SK-N-SH (cell line): ENCODE measurements around the gene CNGA1. TPM values are rescaled to one million over a fixed set of nuclear protein-coding genes. Genes with fewer than 3 reads are reported as not detected.

Source experiments
- CTCF ChIA-PET: fragments of 300-600, 350-600 bp; formaldehyde crosslinking; extraction: SDS; loops from one replicate; lab custom pipeline; 2021; lab: Yijun Ruan, JAX
- POLR2A ChIA-PET: fragments of 350-600 bp; sonication (Branson Sonifier 250); formaldehyde crosslinking; extraction: SDS; loops from one replicate; lab custom pipeline; 2020; ENCODE audit warnings: antibody characterized with exemption, inconsistent platforms; lab: Yijun Ruan, JAX
- DNase-seq: peaks from one replicate; pipeline ENCODE4 v3.0.0; 2012
- H2AFZ ChIP-seq: fragments of 200-600 bp; sonication (generic); 2 replicates; pipeline ENCODE4 v1.8.1; 2016; ENCODE audit warnings: antibody characterized with exemption, mild to moderate bottlenecking, low read depth
- H3F3A ChIP-seq: fragments of 200-600 bp; sonication (generic); replicated peaks from 2 replicates; pipeline ENCODE3; 2016; ENCODE audit warnings: antibody characterized with exemption, mild to moderate bottlenecking; ENCODE audit not compliant: insufficient read depth
- H3K27ac ChIP-seq, 2 experiments: fragments of 200-500 bp in 1 of 2; fragments of 200-600 bp in 1 of 2; sonication (Bioruptor generic) in 1 of 2; sonication (generic), shearing (Covaris generic) in 1 of 2; 2 replicates each; pipeline versions ENCODE4 v1.5.1 to v1.6.1; 2014 to 2016; ENCODE audit warnings: low read depth in 2 of 2, inconsistent platforms in 1 of 2, low read length in 1 of 2, mild to moderate bottlenecking in 1 of 2, mixed read lengths in 1 of 2
- H3K27me3 ChIP-seq: fragments of 200-600 bp; sonication (generic), shearing (Covaris generic); 2 replicates; pipeline ENCODE4 v1.6.1; 2016; ENCODE audit warnings: mixed run types; ENCODE audit not compliant: insufficient read depth
- H3K36me3 ChIP-seq, 2 experiments: fragments of 200-500 bp in 1 of 2; fragments of 200-600 bp in 1 of 2; sonication (Bioruptor generic) in 1 of 2; sonication (generic) in 1 of 2; replicated peaks in 1 of 2; 2 replicates each; pipeline versions ENCODE3 to v1.5.1; 2014 to 2016; ENCODE audit warnings: low read length in 1 of 2, mild to moderate bottlenecking in 1 of 2; ENCODE audit not compliant: insufficient read depth in 2 of 2, control insufficient read depth in 1 of 2
- H3K4me1 ChIP-seq, 2 experiments: fragments of 200-500 bp in 1 of 2; fragments of 200-600 bp in 1 of 2; sonication (Bioruptor generic) in 1 of 2; sonication (generic), shearing (Covaris generic) in 1 of 2; 2 replicates each; pipeline versions ENCODE4 v1.5.1 to v1.6.1; 2014 to 2016; ENCODE audit warnings: low read depth in 1 of 2, low read length in 1 of 2, mixed run types in 1 of 2; ENCODE audit not compliant: insufficient read depth in 2 of 2, control insufficient read depth in 1 of 2
- H3K4me2 ChIP-seq: fragments of 200-600 bp; sonication (generic), shearing (Covaris generic); 2 replicates; pipeline ENCODE4 v1.6.1; 2017; ENCODE audit warnings: mixed run types
- H3K4me3 ChIP-seq, 2 experiments: fragments of 200-500 bp in 1 of 2; fragments of 200-600 bp in 1 of 2; sonication (Bioruptor generic) in 1 of 2; sonication (generic), shearing (Covaris generic) in 1 of 2; 2 replicates each; pipeline versions ENCODE4 v1.5.1 to v1.8.1; 2014 to 2016; ENCODE audit warnings: low read depth in 2 of 2, inconsistent platforms in 1 of 2, low read length in 1 of 2, mild to moderate bottlenecking in 1 of 2, mixed read lengths in 1 of 2, moderate library complexity in 1 of 2
- H3K79me2 ChIP-seq: fragments of 200-600 bp; sonication (generic); 2 replicates; pipeline ENCODE4 v1.8.1; 2017; ENCODE audit warnings: mild to moderate bottlenecking; ENCODE audit not compliant: insufficient read depth
- H3K9ac ChIP-seq: fragments of 200-600 bp; sonication (generic); 2 replicates; pipeline ENCODE4 v1.6.1; 2017; ENCODE audit warnings: mixed run types
- H3K9me2 ChIP-seq: fragments of 200-600 bp; sonication (generic); 2 replicates; pipeline ENCODE4 v1.6.1; 2017; ENCODE audit warnings: mixed run types
- H3K9me3 ChIP-seq: fragments of 200-600 bp; sonication (generic); 2 replicates; pipeline ENCODE4 v1.6.1; 2017; ENCODE audit warnings: mixed run types, mild to moderate bottlenecking, moderate library complexity
- H4K20me1 ChIP-seq: fragments of 200-600 bp; sonication (generic); 2 replicates; pipeline ENCODE4 v1.6.1; 2017; ENCODE audit warnings: mild to moderate bottlenecking, mixed run types; ENCODE audit not compliant: insufficient read depth
- CHD2 ChIP-seq: fragments of 150-350 bp; IDR thresholded peaks from 2 replicates; pipeline ENCODE4 v1.6.1; 2018; ENCODE audit warnings: low read length; ENCODE audit not compliant: partially characterized antibody
- ELF1 ChIP-seq: IDR thresholded peaks from 2 replicates; pipeline ENCODE4 v1.4.0; 2012
- EZH2phosphoT487 ChIP-seq: fragments of 200-600 bp; sonication (generic); IDR thresholded peaks from 2 replicates; pipeline ENCODE4 v1.6.1; 2017; ENCODE audit warnings: low read depth, mixed run types, mild to moderate bottlenecking, antibody characterized with exemption, moderate library complexity, borderline replicate concordance
- FOSL2 ChIP-seq: IDR thresholded peaks from 2 replicates; pipeline ENCODE4 v1.4.0; 2012; ENCODE audit warnings: low read depth, mild to moderate bottlenecking, moderate library complexity, borderline replicate concordance
- FOXJ3 ChIP-seq: sonication (generic); formaldehyde crosslinking; IDR thresholded peaks from 2 replicates; pipeline ENCODE4 v1.5.1; 2020; ENCODE audit warnings: mild to moderate bottlenecking, missing genetic modification reagents
- FOXM1 ChIP-seq: IDR thresholded peaks from 2 replicates; pipeline ENCODE4 v1.4.0; 2012; ENCODE audit warnings: low read depth, mild to moderate bottlenecking
- GABPA ChIP-seq: IDR thresholded peaks from 2 replicates; pipeline ENCODE4 v1.4.0; 2012; ENCODE audit warnings: low read depth, mild to moderate bottlenecking
- JUND ChIP-seq: IDR thresholded peaks from 2 replicates; pipeline ENCODE4 v1.4.0; 2012
- MXI1 ChIP-seq: IDR thresholded peaks from 2 replicates; pipeline ENCODE4 v1.6.1; 2012; ENCODE audit warnings: mild to moderate bottlenecking, low read depth, low read length, improper control_type of control experiment
- NRF1 ChIP-seq: IDR thresholded peaks from 2 replicates; pipeline ENCODE4 v1.6.1; 2012; ENCODE audit warnings: low read depth, mild to moderate bottlenecking, low read length
- POLR2AphosphoS5 ChIP-seq: IDR thresholded peaks from 2 replicates; pipeline ENCODE4 v1.6.1; 2012; ENCODE audit warnings: low read depth, low read length
- RXRA ChIP-seq: IDR thresholded peaks from 2 replicates; pipeline ENCODE4 v1.4.0; 2012; ENCODE audit warnings: low read depth, mild to moderate bottlenecking, borderline replicate concordance
- SIN3A ChIP-seq: IDR thresholded peaks from 2 replicates; pipeline ENCODE4 v1.6.1; 2012; ENCODE audit warnings: low read depth, mild to moderate bottlenecking, low read length, moderate library complexity, borderline replicate concordance
- SMC3 ChIP-seq: IDR thresholded peaks from 2 replicates; pipeline ENCODE4 v1.6.1; 2012; ENCODE audit warnings: low read depth, low read length, improper control_type of control experiment
- TEAD4 ChIP-seq: IDR thresholded peaks from 2 replicates; pipeline ENCODE4 v1.4.0; 2012; ENCODE audit warnings: mild to moderate bottlenecking, borderline replicate concordance; ENCODE audit not compliant: insufficient read depth
- WGBS: methylation state at CpG from one replicate; pipeline ENCODE4 v1.1.6; 2017; ENCODE audit warnings: low lambda C conversion rate; 5-methylcytosine and 5-hydroxymethylcytosine counted together
- polyA plus RNA-seq, 3 experiments: library from polyadenylated mRNA; depleted of rRNA; stranded (reverse); fragments of >200 nt; gene quantifications; 2 replicates each; pipeline ENCODE4 v1.2.3, GENCODE V29; 2012
- TF ChIP-seq, protein P1 (sequence below): fragments of 150-350 bp; IDR thresholded peaks from 2 replicates; pipeline ENCODE4 v1.6.1; 2017; ENCODE audit warnings: antibody characterized with exemption, low read length, low read depth, borderline replicate concordance
- TF ChIP-seq, protein P2 (sequence below): IDR thresholded peaks from 2 replicates; pipeline ENCODE4; 2012

CNGA1 gene
- polyA plus RNA-seq, 1 of the 3 experiments (the other 2 are of a cell fraction): 0.23 TPM

DNA sequence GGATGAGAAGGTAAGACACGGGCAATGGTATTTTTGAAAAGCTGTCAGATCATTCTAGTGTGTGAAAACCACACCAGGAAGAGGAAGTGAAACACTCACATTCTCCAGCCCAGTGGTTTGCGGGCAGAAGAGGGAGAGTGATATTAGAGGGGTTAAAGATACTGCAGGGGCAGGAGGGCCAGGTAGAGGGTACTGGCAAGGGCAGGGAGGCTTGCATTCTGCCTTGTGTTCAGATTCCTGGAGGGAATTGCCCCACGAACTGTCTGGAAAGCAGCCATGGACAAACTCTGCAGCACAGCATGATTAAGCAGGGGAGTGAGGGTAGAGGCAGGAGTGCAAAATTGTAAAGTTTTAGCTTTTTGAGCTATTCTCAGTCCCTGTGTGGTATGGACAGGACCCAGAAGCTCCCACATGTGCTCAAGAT, 31.0 kb upstream of the CNGA1 start:
- TF ChIP-seq NRF1 (no peak), FOSL2 (no peak), MXI1 (no peak)
- no peak overlapping the region for H3K9ac ChIP-seq
- no peaks in the 10 kb centered on the region for H3K9me2 ChIP-seq
- H3K27ac ChIP-seq: no peak overlapping the region
- no peaks in the 10 kb centered on the region for H3K27me3 ChIP-seq
- H3F3A ChIP-seq: no peaks in the 10 kb centered on the region
- no peak for DNase-seq
- H3K4me2 ChIP-seq: no peak overlapping the region
- 0 out of 2 replicates have a peak overlapping the region, but pooled peaks have one; percentile 41 for H2AFZ ChIP-seq
- CTCF ChIA-PET: interaction anchor here (1.3 to 2.7 kb wide), 3 partner anchors 13 to 39 kb away, joined by 3 to 11 read pairs (median 6); no protein-coding TSS in a partner anchor
- no peaks in the 10 kb centered on the region for H3K79me2 ChIP-seq
- no peaks in the 10 kb centered on the region for H4K20me1 ChIP-seq
- no peak overlapping the region for H3K4me3 ChIP-seq
- no peaks in the 10 kb centered on the region for H3K9me3 ChIP-seq
- peaks cover 0 to 8% of the 10 kb centered on the region in 2 experiments; a peak in 1 of 4 replicates for H3K4me1 ChIP-seq
- WGBS: 48% methylated on average over 3 of the region's 3 CpGs
- POLR2A ChIA-PET: no interaction called here
- no peaks in the 10 kb centered on the region for H3K36me3 ChIP-seq

DNA sequence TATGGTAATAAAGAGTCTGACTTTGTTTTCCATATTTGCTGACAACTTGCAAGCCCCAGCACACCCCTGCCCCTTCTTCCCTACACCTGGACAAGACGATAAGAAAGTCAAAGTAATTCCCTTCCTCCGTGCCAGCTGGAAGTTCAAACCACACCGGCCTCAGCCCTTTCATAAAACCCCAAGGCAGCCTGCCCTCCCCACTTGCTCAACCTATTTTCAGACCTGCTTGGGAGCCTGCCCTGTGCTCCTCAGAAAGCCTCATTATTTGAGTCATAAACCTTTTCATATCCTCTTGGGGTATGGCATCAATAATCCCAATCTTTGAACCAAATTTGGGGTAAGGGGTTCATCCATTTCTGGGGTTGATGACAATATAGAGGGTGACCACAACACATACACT, 29.6 kb upstream of the CNGA1 start:
- DNase-seq: no peak
- Histone ChIP-seq H3K4me3 (no peak overlapping the region), H3K4me2 (no peak overlapping the region), H3K9me3 (no peaks in the 10 kb centered on the region), H3K27me3 (no peaks in the 10 kb centered on the region), H3K9me2 (no peaks in the 10 kb centered on the region), H3K4me1 (peaks cover 0 to 8% of the 10 kb centered on the region in 2 experiments; a peak in 1 of 4 replicates), H3K36me3 (no peaks in the 10 kb centered on the region), H3K79me2 (no peaks in the 10 kb centered on the region), H3K27ac (no peak overlapping the region), H3F3A (no peaks in the 10 kb centered on the region), H2AFZ (no peak overlapping the region), H3K9ac (no peak overlapping the region), H4K20me1 (no peaks in the 10 kb centered on the region)
- ChIA-PET POLR2A (no interaction called here), CTCF (interaction anchor here (0.9 to 2.7 kb wide), 3 partner anchors 12 to 113 kb away, joined by 4 to 11 read pairs (median 4); no protein-coding TSS in a partner anchor)
- 59% methylated on average over 3 of the region's 3 CpGs for WGBS
- TF ChIP-seq POLR2AphosphoS5: no peak
- TF ChIP-seq GABPA: no peak
- TF ChIP-seq FOXJ3 (CRISPR knock-in tag): no peak
- TF ChIP-seq CHD2: no peak
- TF ChIP-seq JUND: no peak
- no peak for TF ChIP-seq FOXM1
- TF ChIP-seq RXRA: no peak
- TF ChIP-seq, protein P1, sequence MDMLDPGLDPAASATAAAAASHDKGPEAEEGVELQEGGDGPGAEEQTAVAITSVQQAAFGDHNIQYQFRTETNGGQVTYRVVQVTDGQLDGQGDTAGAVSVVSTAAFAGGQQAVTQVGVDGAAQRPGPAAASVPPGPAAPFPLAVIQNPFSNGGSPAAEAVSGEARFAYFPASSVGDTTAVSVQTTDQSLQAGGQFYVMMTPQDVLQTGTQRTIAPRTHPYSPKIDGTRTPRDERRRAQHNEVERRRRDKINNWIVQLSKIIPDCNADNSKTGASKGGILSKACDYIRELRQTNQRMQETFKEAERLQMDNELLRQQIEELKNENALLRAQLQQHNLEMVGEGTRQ: no peak
- TF ChIP-seq TEAD4: no peak
- TF ChIP-seq, protein P2, sequence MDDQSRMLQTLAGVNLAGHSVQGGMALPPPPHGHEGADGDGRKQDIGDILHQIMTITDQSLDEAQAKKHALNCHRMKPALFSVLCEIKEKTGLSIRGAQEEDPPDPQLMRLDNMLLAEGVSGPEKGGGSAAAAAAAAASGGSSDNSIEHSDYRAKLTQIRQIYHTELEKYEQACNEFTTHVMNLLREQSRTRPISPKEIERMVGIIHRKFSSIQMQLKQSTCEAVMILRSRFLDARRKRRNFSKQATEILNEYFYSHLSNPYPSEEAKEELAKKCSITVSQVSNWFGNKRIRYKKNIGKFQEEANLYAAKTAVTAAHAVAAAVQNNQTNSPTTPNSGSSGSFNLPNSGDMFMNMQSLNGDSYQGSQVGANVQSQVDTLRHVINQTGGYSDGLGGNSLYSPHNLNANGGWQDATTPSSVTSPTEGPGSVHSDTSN: no peak
- TF ChIP-seq SMC3: no peak
- TF ChIP-seq ELF1: no peak
- no peak for TF ChIP-seq EZH2phosphoT487
- no peak for TF ChIP-seq SIN3A
